ENCODE data around the gene NUDT14. TPM values are rescaled to one million over a fixed set of nuclear protein-coding genes. Genes with fewer than 3 reads are reported as not detected.

NUDT14 gene
- polyA plus RNA-seq, 1 donor from 2014 or later: 55.0 TPM

GRCh38 chr14:105165134-105165704, 15.9 kb downstream of the NUDT14 start:
- no peak overlapping the region for H3K9ac ChIP-seq (ENCODE audit: low read length)
- no peaks in the 10 kb centered on the region for H3K79me2 ChIP-seq (replicated peaks; ENCODE audit: insufficient read depth, low read length)
- peaks cover 5% of the 10 kb centered on the region for H3K27me3 ChIP-seq (ENCODE audit: insufficient read depth, low read depth, low read length)
- no peaks in the 10 kb centered on the region for H3F3A ChIP-seq (ENCODE audit: insufficient read depth, low read length, poor library complexity, severe bottlenecking)
- H3K4me2 ChIP-seq (ENCODE audit: low read length): no peak overlapping the region
- H3K27ac ChIP-seq (ENCODE audit: low read length): no peak overlapping the region
- no peak overlapping the region for H2AFZ ChIP-seq (ENCODE audit: low read depth, low read length)
- H3K9me2 ChIP-seq (ENCODE audit: insufficient read depth, low read length): no peaks in the 10 kb centered on the region
- no peak overlapping the region for H3K4me3 ChIP-seq (ENCODE audit: low read length)
- TF ChIP-seq EP300 (conservative IDR thresholded peaks at IDR 0.05; ENCODE audit: poor library complexity, severe bottlenecking) (no peak), SMC3 (conservative IDR thresholded peaks at IDR 0.05; ENCODE audit: poor library complexity) (no peak), EZH2 (IDR thresholded peaks at IDR 0.05; ENCODE audit: borderline replicate concordance, insufficient read depth, low read length, poor library complexity, severe bottlenecking) (no peak), MXI1 (conservative IDR thresholded peaks at IDR 0.05; ENCODE audit: poor library complexity, severe bottlenecking) (no peak), POLR2AphosphoS5 (IDR thresholded peaks at IDR 0.05) (no peak), CTCF (IDR thresholded peaks at IDR 0.05; ENCODE audit: poor library complexity, severe bottlenecking) (no peak), RAD21 (conservative IDR thresholded peaks at IDR 0.05) (no peak), TAF1 (IDR thresholded peaks at IDR 0.05; ENCODE audit: low read depth) (no peak)
- H4K20me1 ChIP-seq (ENCODE audit: insufficient read depth): no peaks in the 10 kb centered on the region
- H3K36me3 ChIP-seq (ENCODE audit: insufficient read depth, low read length): no peaks in the 10 kb centered on the region
- no peaks in the 10 kb centered on the region for H3K9me3 ChIP-seq (ENCODE audit: low read length)

- H3K4me2 ChIP-seq (ENCODE audit: low read length): no peak overlapping the region
- H4K20me1 ChIP-seq (ENCODE audit: insufficient read depth): no peaks in the 10 kb centered on the region
- H3K9ac ChIP-seq (ENCODE audit: low read length): no peak overlapping the region
- no peak overlapping the region for H3K4me3 ChIP-seq (ENCODE audit: low read length)
- H3K36me3 ChIP-seq (ENCODE audit: insufficient read depth, low read length): no peaks in the 10 kb centered on the region
- H3K27me3 ChIP-seq (ENCODE audit: insufficient read depth, low read depth, low read length): peaks cover 5% of the 10 kb centered on the region
- no peak overlapping the region for H3K27ac ChIP-seq (ENCODE audit: low read length)
- H3K9me2 ChIP-seq (ENCODE audit: insufficient read depth, low read length): no peaks in the 10 kb centered on the region
- no peak for TF ChIP-seq MXI1 (conservative IDR thresholded peaks at IDR 0.05; ENCODE audit: poor library complexity, severe bottlenecking)
- no peak for TF ChIP-seq REST (IDR thresholded peaks at IDR 0.05; ENCODE audit: borderline replicate concordance)
- TF ChIP-seq RAD21 (conservative IDR thresholded peaks at IDR 0.05): no peak
- TF ChIP-seq TAF1 (IDR thresholded peaks at IDR 0.05; ENCODE audit: low read depth): no peak
- TF ChIP-seq EZH2 (IDR thresholded peaks at IDR 0.05; ENCODE audit: borderline replicate concordance, insufficient read depth, low read length, poor library complexity, severe bottlenecking): no peak
- no peak for TF ChIP-seq SMC3 (conservative IDR thresholded peaks at IDR 0.05; ENCODE audit: poor library complexity)
- TF ChIP-seq EP300 (conservative IDR thresholded peaks at IDR 0.05; ENCODE audit: poor library complexity, severe bottlenecking): no peak
- no peak for TF ChIP-seq CTCF (IDR thresholded peaks at IDR 0.05; ENCODE audit: poor library complexity, severe bottlenecking)
- TF ChIP-seq POLR2AphosphoS5 (IDR thresholded peaks at IDR 0.05): no peak
- no peaks in the 10 kb centered on the region for H3K9me3 ChIP-seq (ENCODE audit: low read length)
- H3K79me2 ChIP-seq (replicated peaks; ENCODE audit: insufficient read depth, low read length): no peaks in the 10 kb centered on the region
- no peak overlapping the region for H2AFZ ChIP-seq (ENCODE audit: low read depth, low read length)
- H3F3A ChIP-seq (ENCODE audit: insufficient read depth, low read length, poor library complexity, severe bottlenecking): no peaks in the 10 kb centered on the region
These were observed 17.9 kb downstream of the NUDT14 start for GRCh38 chr14:105163040-105163742.

Data from neural cell (in vitro differentiated cells).